NB4 (cell line): Measurements from ENCODE around the gene GRM5.
"Not testable (repeated sequence)": the region's sequence is repeated elsewhere in the genome, so short reads cannot be mapped to it uniquely, and the experiment has no call there.

Experiments
- DNase-seq: peaks from one replicate; pipeline ENCODE4 v3.0.0; 2010; ENCODE audit warnings: low read depth
- H3K4me3 ChIP-seq: one replicate; pipeline ENCODE4 v1.5.1; 2011; ENCODE audit warnings: mild to moderate bottlenecking, low read depth, low read length, moderate library complexity
- MAX ChIP-seq: IDR thresholded peaks from 2 replicates; pipeline ENCODE4 v1.6.1; 2011; ENCODE audit warnings: low read depth, low read length
- MYC ChIP-seq: IDR thresholded peaks from 2 replicates; pipeline ENCODE4 v1.6.1; 2011; ENCODE audit warnings: low read depth, low read length
- POLR2A ChIP-seq: IDR thresholded peaks from 2 replicates; pipeline ENCODE4 v1.6.1; 2011; ENCODE audit warnings: mild to moderate bottlenecking; ENCODE audit not compliant: insufficient read length; ENCODE audit errors: extremely low read depth
- TF ChIP-seq, protein P1 (sequence below): IDR thresholded peaks from one replicate; pipeline ENCODE4 v1.5.1; 2012; ENCODE audit warnings: low read depth, low read length

GRM5 gene

GRCh38 chr11:88469561-88470225, 596.1 kb downstream of the GRM5 start:
- TF ChIP-seq MYC (no peak), POLR2A (no peak), MAX (no peak)
- TF ChIP-seq, protein P1, sequence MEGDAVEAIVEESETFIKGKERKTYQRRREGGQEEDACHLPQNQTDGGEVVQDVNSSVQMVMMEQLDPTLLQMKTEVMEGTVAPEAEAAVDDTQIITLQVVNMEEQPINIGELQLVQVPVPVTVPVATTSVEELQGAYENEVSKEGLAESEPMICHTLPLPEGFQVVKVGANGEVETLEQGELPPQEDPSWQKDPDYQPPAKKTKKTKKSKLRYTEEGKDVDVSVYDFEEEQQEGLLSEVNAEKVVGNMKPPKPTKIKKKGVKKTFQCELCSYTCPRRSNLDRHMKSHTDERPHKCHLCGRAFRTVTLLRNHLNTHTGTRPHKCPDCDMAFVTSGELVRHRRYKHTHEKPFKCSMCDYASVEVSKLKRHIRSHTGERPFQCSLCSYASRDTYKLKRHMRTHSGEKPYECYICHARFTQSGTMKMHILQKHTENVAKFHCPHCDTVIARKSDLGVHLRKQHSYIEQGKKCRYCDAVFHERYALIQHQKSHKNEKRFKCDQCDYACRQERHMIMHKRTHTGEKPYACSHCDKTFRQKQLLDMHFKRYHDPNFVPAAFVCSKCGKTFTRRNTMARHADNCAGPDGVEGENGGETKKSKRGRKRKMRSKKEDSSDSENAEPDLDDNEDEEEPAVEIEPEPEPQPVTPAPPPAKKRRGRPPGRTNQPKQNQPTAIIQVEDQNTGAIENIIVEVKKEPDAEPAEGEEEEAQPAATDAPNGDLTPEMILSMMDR, result no peak
- DNase-seq, result no peak
- no peak overlapping the region for H3K4me3 ChIP-seq

GRCh38 chr11:88464528-88464927, 601.3 kb downstream of the GRM5 start:
- no peak overlapping the region for H3K4me3 ChIP-seq
- TF ChIP-seq POLR2A, result no peak
- TF ChIP-seq, protein P1, result no peak
- no peak for TF ChIP-seq MYC
- TF ChIP-seq MAX, result no peak

DNA sequence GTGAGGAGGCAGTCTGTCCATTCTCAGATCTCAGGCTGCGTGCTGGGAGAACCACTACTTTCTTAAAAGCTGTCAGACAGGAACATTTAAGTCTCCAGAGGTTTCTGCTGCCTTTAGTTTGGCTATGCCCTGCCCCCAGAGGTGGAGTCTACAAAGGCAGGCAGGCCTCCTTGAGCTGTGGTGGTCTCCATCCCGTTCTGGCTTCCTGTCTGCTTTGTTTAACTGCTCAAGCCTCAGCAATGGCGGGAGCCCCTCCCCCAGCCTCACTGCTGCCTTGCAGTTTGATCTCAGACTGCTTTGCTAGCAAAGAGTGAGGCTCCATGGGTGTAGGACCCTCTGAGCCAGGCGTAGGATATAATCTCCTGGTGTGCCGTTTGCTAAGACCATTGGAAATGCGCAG, 602.5 kb downstream of the GRM5 start:
- not testable (repeated sequence) for DNase-seq, H3K4me3 ChIP-seq

More at GRCh38 chr11:88464528-88464927, 601.3 kb downstream of the GRM5 start:
- no peak for DNase-seq

DNA sequence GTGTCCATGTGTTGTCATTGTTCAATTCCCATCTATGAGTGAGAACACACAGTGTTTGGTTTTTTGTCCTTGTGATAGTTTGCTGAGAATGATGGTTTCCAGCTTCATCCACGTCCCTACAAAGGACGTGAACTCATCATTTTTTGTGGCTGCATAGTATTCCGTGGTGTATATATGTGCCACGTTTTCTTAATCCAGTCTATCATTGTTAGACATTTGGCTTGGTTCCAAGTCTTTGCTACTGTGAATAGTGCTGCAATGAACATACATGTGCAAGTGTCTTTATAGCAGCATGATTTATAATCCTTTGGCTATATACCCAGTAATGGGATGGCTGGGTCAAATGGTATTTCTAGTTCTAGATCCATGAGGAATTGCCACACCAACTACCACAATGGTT, 607.7 kb downstream of the GRM5 start:
- not testable (repeated sequence) for DNase-seq, H3K4me3 ChIP-seq

- TF ChIP-seq, protein P1, result no peak
- TF ChIP-seq MYC, result no peak
- TF ChIP-seq MAX, result no peak
- TF ChIP-seq POLR2A, result no peak
- H3K4me3 ChIP-seq, result no peak overlapping the region
- DNase-seq, result no peak
Measured at GRCh38 chr11:88455974-88456373, 609.8 kb downstream of the GRM5 start.

DNA sequence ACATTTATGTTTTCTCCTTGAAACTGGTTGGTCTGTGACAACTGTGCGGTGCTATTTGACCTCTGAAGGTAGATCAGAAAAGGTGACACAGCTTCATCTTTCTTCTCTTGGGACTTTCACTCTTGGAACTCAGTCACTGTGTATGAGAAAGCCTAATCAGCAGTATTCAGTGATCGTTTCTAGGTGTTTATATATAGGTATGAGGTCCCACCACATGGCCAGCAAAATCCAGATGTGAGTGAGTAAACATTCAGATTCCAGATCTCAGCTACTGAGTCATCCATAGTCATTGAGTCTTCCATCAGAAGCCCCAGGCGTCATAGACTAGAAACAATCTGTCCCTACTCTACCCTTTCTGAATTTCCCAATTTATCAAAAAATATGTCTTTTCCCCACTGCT, 610.9 kb downstream of the GRM5 start:
- TF ChIP-seq, protein P1, result no peak
- TF ChIP-seq POLR2A, result no peak
- TF ChIP-seq MYC, result no peak
- no peak for TF ChIP-seq MAX
- no peak for DNase-seq
- H3K4me3 ChIP-seq, result no peak overlapping the region
